ENCODE measurements around the gene GGT1.

DNA sequence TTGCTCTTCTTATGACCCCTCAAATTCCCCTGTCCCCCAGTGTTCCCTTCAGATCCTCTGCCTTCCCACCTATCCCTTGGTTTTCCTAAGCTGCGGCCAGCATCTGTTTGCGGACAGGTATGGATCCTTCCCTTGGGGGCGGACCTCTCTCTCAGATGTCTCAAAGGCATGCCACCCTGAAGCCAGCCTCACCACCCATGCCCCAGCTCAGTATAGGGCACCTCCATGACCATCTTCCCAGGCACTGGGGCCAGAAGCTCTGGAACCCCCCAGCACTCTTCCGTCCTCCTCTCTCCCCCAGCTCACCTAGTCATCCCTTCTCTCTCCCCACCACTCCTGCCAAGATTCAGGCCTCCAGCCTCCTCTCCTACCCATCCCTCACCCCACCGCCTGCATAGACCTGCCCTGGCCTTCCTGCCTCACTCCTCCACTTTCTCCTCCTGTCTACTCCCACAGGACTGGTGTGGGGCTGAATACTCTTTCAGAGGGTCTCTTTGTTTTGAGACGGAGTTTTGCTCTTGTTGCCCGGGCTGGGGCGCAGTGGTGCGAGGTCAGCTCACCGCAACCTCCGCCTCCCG lies 12.3 kb upstream of the GGT1 start:
- TF ChIP-seq, protein P1, sequence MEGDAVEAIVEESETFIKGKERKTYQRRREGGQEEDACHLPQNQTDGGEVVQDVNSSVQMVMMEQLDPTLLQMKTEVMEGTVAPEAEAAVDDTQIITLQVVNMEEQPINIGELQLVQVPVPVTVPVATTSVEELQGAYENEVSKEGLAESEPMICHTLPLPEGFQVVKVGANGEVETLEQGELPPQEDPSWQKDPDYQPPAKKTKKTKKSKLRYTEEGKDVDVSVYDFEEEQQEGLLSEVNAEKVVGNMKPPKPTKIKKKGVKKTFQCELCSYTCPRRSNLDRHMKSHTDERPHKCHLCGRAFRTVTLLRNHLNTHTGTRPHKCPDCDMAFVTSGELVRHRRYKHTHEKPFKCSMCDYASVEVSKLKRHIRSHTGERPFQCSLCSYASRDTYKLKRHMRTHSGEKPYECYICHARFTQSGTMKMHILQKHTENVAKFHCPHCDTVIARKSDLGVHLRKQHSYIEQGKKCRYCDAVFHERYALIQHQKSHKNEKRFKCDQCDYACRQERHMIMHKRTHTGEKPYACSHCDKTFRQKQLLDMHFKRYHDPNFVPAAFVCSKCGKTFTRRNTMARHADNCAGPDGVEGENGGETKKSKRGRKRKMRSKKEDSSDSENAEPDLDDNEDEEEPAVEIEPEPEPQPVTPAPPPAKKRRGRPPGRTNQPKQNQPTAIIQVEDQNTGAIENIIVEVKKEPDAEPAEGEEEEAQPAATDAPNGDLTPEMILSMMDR (IDR thresholded peaks at IDR 0.05 in 2 of 3, conservative IDR thresholded peaks at IDR 0.05 in 1 of 3; ENCODE audit: borderline replicate concordance in 1 of 3, insufficient read depth in 1 of 3, low read depth in 2 of 3, low read length in 2 of 3) = no peak
- TF ChIP-seq EZH2 (IDR thresholded peaks at IDR 0.05) (no peak), EZH2phosphoT487 (IDR thresholded peaks at IDR 0.05; ENCODE audit: borderline replicate concordance) (no peak), TCF7L2 (IDR thresholded peaks at IDR 0.05; ENCODE audit: borderline replicate concordance, extremely low read depth, insufficient read depth, insufficient read length) (no peak), POLR2A (IDR thresholded peaks at IDR 0.05; ENCODE audit: borderline replicate concordance, extremely low read depth, insufficient read depth, insufficient read length) (no peak), CEBPB (IDR thresholded peaks at IDR 0.05; ENCODE audit: low read depth) (no peak), POLR2AphosphoS5 (IDR thresholded peaks at IDR 0.05; ENCODE audit: low read depth, low read length) (no peak), SIN3A (IDR thresholded peaks at IDR 0.05; ENCODE audit: low read depth) (no peak), ZFX (IDR thresholded peaks at IDR 0.05) (no peak), MAX (IDR thresholded peaks at IDR 0.05) (no peak), RAD21 (IDR thresholded peaks at IDR 0.05; ENCODE audit: low read depth) (no peak), FOSL1 (IDR thresholded peaks at IDR 0.05; ENCODE audit: low read depth) (no peak)
- TF ChIP-seq, protein P2, sequence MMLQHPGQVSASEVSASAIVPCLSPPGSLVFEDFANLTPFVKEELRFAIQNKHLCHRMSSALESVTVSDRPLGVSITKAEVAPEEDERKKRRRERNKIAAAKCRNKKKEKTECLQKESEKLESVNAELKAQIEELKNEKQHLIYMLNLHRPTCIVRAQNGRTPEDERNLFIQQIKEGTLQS (IDR thresholded peaks at IDR 0.05) = no peak
